OCI-LY7 (cell line): ENCODE measurements around the gene MARCHF6. TPM values are rescaled to one million over a fixed set of nuclear protein-coding genes. Genes with fewer than 3 reads are reported as not detected.

Experiments
- BruUV-seq: library from RNA; stranded (reverse); fragments of 400-500 nt; replicated peaks from 2 replicates; lab custom pipeline; 2021; lab: Mats Ljungman, UMichigan
- CTCF ChIA-PET: fragments of 300-600 bp; sonication (Branson Sonifier 250); formaldehyde crosslinking; loops from one replicate; lab custom pipeline; 2022; ENCODE audit warnings: antibody characterized with exemption; ENCODE audit not compliant: unreplicated experiment; lab: Charles Lee
- POLR2A ChIA-PET: fragments of 300-600 bp; sonication (Branson Sonifier 250); formaldehyde crosslinking; loops from one replicate; lab custom pipeline; 2022; ENCODE audit warnings: antibody characterized with exemption; lab: Charles Lee
- DNase-seq: peaks from one replicate; pipeline ENCODE4 v3.0.0-alpha.2; 2015; ENCODE audit warnings: low spot score
- H2AFZ ChIP-seq: fragments of 200-600 bp; sonication (generic), shearing (Covaris generic); 2 replicates; pipeline ENCODE4 v1.6.1; 2014; ENCODE audit warnings: mild to moderate bottlenecking, antibody characterized with exemption, low read length, moderate library complexity
- H3K27ac ChIP-seq: fragments of 200-600 bp; sonication (generic); 2 replicates; pipeline ENCODE4 v1.5.1; 2014; ENCODE audit warnings: mixed run types, low read depth, mild to moderate bottlenecking, moderate library complexity, low read length, inconsistent platforms; ENCODE audit not compliant: poor library complexity, severe bottlenecking
- H3K36me3 ChIP-seq: fragments of 200-600 bp; sonication (generic); 2 replicates; pipeline ENCODE4 v1.6.1; 2014; ENCODE audit warnings: mild to moderate bottlenecking, antibody characterized with exemption, low read length, moderate library complexity, mixed read lengths; ENCODE audit not compliant: insufficient read depth
- H3K4me1 ChIP-seq: fragments of 200-600 bp; sonication (generic); 2 replicates; pipeline ENCODE4 v1.5.1; 2014; ENCODE audit warnings: mild to moderate bottlenecking, low read length; ENCODE audit not compliant: insufficient read depth, poor library complexity, severe bottlenecking
- H3K4me2 ChIP-seq: fragments of 200-600 bp; sonication (generic); 2 replicates; pipeline ENCODE4 v1.6.1; 2014; ENCODE audit warnings: mild to moderate bottlenecking, low read length
- H3K4me3 ChIP-seq: fragments of 200-600 bp; sonication (generic); 2 replicates; pipeline ENCODE4 v1.5.1; 2014; ENCODE audit warnings: mild to moderate bottlenecking, low read depth, low read length; ENCODE audit not compliant: poor library complexity, severe bottlenecking
- H3K79me2 ChIP-seq: fragments of 200-600 bp; sonication (generic); 2 replicates; pipeline ENCODE4 v1.6.1; 2016; ENCODE audit warnings: low read depth, mild to moderate bottlenecking, low read length, moderate library complexity, mixed read lengths; ENCODE audit not compliant: insufficient read depth
- H3K9me2 ChIP-seq: fragments of 200-600 bp; sonication (generic); 2 replicates; pipeline ENCODE4 v1.6.1; 2016; ENCODE audit warnings: mild to moderate bottlenecking, low read length, mixed read lengths; ENCODE audit not compliant: insufficient read depth
- H3K9me3 ChIP-seq: fragments of 200-600 bp; sonication (generic); 2 replicates; pipeline ENCODE4 v1.6.1; 2014; ENCODE audit warnings: mild to moderate bottlenecking, mixed run types, low read length, mixed read lengths
- H4K20me1 ChIP-seq: fragments of 200-600 bp; sonication (generic); 2 replicates; pipeline ENCODE4 v1.6.1; 2014; ENCODE audit warnings: mild to moderate bottlenecking, antibody characterized with exemption, low read length, moderate library complexity, mixed read lengths; ENCODE audit not compliant: insufficient read depth
- EZH2phosphoT487 ChIP-seq: fragments of 200-600 bp; sonication (generic); IDR thresholded peaks from 2 replicates; pipeline ENCODE4 v1.6.1; 2018; ENCODE audit warnings: low read depth, borderline replicate concordance, mild to moderate bottlenecking, mixed run types, antibody characterized with exemption, low read length, moderate library complexity, mixed read lengths
- intact Hi-C: fragments of 100-400 bp; cut with micrococcal nuclease; formaldehyde crosslinking; loops from one replicate; pipeline ENCODE4 v1.10.0; 2022; ENCODE audit not compliant: unreplicated experiment
- total RNA-seq, 2 experiments: library from RNA; depleted of rRNA in 1 of 2; stranded (reverse); fragments of >200 nt in 1 of 2; shearing (Covaris generic) in 1 of 2; gene quantifications; 2 replicates each; pipeline ENCODE4 v1.2.3, GENCODE V29; 2014 to 2022
- TF ChIP-seq, protein P1 (sequence below): fragments of 200-600 bp; sonication (generic); conservative IDR thresholded peaks from 2 replicates; pipeline ENCODE4 v1.5.1; 2014; ENCODE audit warnings: mild to moderate bottlenecking, antibody characterized with exemption, low read length, moderate library complexity, mixed read lengths

Gene MARCHF6
- total RNA-seq, 2 experiments from 2014 or later, result 113 to 118 TPM

DNA sequence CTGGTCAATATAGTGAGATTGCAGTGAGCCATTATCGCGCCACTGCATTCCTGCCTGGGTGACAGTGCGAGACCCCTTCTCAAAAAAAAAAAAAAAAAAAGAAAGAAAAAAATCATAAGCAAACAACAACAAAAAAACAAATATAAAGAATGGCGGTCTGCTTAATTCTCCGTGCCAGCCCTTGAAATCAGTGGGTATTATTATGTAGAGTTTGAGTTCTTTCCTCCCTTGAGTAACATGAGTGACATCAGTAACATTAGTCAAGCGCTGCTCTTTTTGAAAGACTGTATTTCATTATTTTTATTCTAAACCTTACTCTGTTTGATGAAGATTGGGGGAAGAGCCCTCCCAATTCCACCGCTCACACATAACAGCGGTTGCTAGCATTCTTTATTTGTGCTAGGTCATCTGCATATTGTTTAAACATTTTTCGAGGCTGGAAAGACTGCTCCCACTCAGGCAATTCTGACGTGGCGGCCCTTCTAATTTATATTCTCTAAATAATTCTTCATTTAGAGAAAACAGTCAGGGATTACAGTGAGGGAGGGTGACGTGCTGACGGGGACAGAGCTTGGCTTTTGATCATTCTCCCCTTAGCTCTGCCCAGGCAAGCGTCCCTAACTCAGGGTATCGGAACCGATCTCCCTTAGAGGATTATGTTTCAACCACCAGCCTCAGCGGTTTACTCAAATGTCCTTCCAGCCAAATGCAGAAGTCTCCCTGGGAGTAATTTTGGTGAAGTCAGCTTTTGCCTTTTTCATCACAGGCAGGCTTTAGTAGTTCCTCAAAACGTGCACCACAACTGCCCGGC is 860 bp upstream of the MARCHF6 start:
- peak overlapping the region; percentile 46; the same call in 1 of the 2 replicates for H2AFZ ChIP-seq
- no peaks in the 10 kb centered on the region for H3K36me3 ChIP-seq
- H3K9me3 ChIP-seq, result no peaks in the 10 kb centered on the region
- peak overlapping the region; percentile 88 for H3K27ac ChIP-seq
- DNase-seq, result peak; percentile 12
- ChIA-PET POLR2A (interaction anchor here (0.5 to 1.9 kb wide), 16 partner anchors 9 to 275 kb away, joined by 3 to 11 read pairs (median 3); no protein-coding TSS in a partner anchor), CTCF (no interaction called here)
- intact Hi-C loops, result loop anchor here (1.0 to 5.0 kb wide), 7 partner anchors 64 to 408 kb away; partner anchors contain the start of genes CCT5 and DAP
- peaks cover 28% of the 10 kb centered on the region for H4K20me1 ChIP-seq
- H3K79me2 ChIP-seq, result peaks cover 50% of the 10 kb centered on the region
- H3K4me1 ChIP-seq, result peaks cover 33% of the 10 kb centered on the region
- BruUV-seq, result TSS peak; percentile 93
- H3K9me2 ChIP-seq, result no peaks in the 10 kb centered on the region
- peak overlapping the region; percentile 75 for H3K4me2 ChIP-seq
- H3K4me3 ChIP-seq, result peak overlapping the region; percentile 88
- TF ChIP-seq, protein P1, sequence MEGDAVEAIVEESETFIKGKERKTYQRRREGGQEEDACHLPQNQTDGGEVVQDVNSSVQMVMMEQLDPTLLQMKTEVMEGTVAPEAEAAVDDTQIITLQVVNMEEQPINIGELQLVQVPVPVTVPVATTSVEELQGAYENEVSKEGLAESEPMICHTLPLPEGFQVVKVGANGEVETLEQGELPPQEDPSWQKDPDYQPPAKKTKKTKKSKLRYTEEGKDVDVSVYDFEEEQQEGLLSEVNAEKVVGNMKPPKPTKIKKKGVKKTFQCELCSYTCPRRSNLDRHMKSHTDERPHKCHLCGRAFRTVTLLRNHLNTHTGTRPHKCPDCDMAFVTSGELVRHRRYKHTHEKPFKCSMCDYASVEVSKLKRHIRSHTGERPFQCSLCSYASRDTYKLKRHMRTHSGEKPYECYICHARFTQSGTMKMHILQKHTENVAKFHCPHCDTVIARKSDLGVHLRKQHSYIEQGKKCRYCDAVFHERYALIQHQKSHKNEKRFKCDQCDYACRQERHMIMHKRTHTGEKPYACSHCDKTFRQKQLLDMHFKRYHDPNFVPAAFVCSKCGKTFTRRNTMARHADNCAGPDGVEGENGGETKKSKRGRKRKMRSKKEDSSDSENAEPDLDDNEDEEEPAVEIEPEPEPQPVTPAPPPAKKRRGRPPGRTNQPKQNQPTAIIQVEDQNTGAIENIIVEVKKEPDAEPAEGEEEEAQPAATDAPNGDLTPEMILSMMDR, result no peak
- TF ChIP-seq EZH2phosphoT487, result no peak

DNA sequence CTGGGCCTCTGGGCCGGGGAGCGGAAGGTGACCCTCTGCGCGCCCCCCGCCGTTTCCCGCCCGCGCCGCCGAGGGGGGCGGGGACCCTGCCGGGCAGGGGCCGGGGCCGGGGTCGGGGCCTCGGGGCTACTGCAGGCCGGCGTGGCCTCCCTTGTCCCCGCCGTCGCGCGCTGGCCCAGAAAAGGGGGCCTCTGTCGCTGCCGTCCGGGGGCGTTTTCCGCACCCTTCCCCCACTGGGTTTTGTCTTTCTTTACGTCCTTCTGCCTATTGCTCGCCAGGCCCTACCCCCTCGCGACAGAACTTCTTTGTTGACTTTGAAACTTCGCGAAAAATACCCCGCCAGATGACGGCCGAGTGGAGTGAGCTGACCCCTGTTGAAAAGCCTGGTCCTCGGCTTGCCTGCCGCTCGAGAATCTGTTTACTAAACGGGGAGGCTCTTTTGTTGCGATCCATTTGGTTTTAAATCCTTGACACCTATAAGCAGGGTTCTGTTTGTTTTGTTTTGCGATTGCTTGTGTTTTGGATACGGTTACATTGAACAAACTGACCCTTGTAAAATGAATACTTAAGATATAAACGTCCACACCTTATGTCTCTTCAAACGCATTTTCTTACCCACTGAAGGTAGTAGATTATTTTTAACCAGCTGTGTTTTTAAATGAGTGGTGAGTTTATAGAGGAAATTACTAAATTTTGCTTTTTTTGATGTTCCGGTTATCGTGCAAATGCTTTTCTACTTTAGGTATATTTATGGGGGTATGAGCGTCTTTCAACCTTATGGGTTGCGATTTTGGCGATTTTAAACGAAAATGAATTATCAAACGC is 765 bp downstream of the MARCHF6 start:
- H3K36me3 ChIP-seq, result peaks cover 6% of the 10 kb centered on the region
- peak overlapping the region; percentile 87 for H3K4me2 ChIP-seq
- no peak for TF ChIP-seq EZH2phosphoT487
- TF ChIP-seq, protein P1, result 0 out of 2 replicates have a peak, but pooled peaks have one; percentile 9
- H3K27ac ChIP-seq, result peak overlapping the region; percentile 88
- H3K9me2 ChIP-seq, result no peaks in the 10 kb centered on the region
- intact Hi-C loops, result loop anchor here (5.0 kb wide), 2 partner anchors 253 to 273 kb away; no protein-coding TSS in a partner anchor
- CTCF ChIA-PET, result no interaction called here
- H3K79me2 ChIP-seq, result peaks cover 66% of the 10 kb centered on the region
- peak; percentile 62 for DNase-seq
- peak overlapping the region; percentile 51; the same call in 1 of the 2 replicates for H2AFZ ChIP-seq
- H3K9me3 ChIP-seq, result no peaks in the 10 kb centered on the region
- POLR2A ChIA-PET, result interaction anchor here (0.8 to 1.9 kb wide), 8 partner anchors 10 to 273 kb away, joined by 3 to 10 read pairs (median 4); no protein-coding TSS in a partner anchor
- peaks cover 41% of the 10 kb centered on the region for H4K20me1 ChIP-seq
- BruUV-seq, result TSS peak; percentile 70
- peaks cover 40% of the 10 kb centered on the region for H3K4me1 ChIP-seq
- peak overlapping the region; percentile 88 for H3K4me3 ChIP-seq
